HUES48 (cell line): ENCODE data around the gene CCDC51.
"Not testable (repeated sequence)": the region's sequence is repeated elsewhere in the genome, so short reads cannot be mapped to it uniquely, and the experiment has no call there.

ENCODE experiments used
- H3K27ac ChIP-seq: one replicate; pipeline ENCODE4 v1.7.0; 2013; ENCODE audit warnings: low read depth, low read length, inconsistent platforms
- H3K27me3 ChIP-seq: 2 replicates; pipeline ENCODE4 v1.6.1; 2013; ENCODE audit warnings: mild to moderate bottlenecking, low read length; ENCODE audit not compliant: control insufficient read depth, insufficient read depth
- H3K36me3 ChIP-seq: 2 replicates; pipeline ENCODE4 v1.6.1; 2013; ENCODE audit warnings: low read length; ENCODE audit not compliant: control insufficient read depth, insufficient read depth
- H3K4me1 ChIP-seq: 2 replicates; pipeline ENCODE4 v1.6.1; 2013; ENCODE audit warnings: mild to moderate bottlenecking, low read length; ENCODE audit not compliant: control insufficient read depth, insufficient read depth
- H3K4me3 ChIP-seq: 2 replicates; pipeline ENCODE4 v1.5.1; 2013; ENCODE audit warnings: mild to moderate bottlenecking, low read depth, low read length
- H3K9ac ChIP-seq: 2 replicates; pipeline ENCODE4 v1.6.1; 2013; ENCODE audit warnings: mild to moderate bottlenecking, low read depth, low read length, moderate library complexity
- H3K9me3 ChIP-seq: 2 replicates; pipeline ENCODE4 v1.6.1; 2013; ENCODE audit warnings: low read length; ENCODE audit not compliant: control insufficient read depth, insufficient read depth

Gene CCDC51

DNA sequence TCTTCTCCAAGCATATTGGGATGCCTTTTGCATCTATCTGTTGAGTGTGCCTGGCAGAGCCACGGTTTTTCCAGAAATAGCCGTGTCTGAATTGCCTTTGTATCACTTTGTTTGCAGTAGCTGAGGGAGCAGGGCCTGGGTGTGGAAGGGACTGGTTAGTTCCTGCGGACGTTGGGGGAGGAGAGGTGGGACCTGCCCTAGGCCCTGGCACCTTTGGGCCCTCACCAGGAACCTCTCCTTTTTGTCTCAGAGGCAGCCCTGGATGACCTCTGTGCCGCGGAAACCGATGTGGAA is 25.3 kb upstream of the CCDC51 start:
- Histone ChIP-seq H3K27me3 (no peaks in the 10 kb centered on the region), H3K9me3 (no peaks in the 10 kb centered on the region), H3K4me3 (no peak overlapping the region), H3K36me3 (peaks cover 49% of the 10 kb centered on the region), H3K9ac (no peak overlapping the region), H3K27ac (peak overlapping the region; percentile 99), H3K4me1 (peaks cover 11% of the 10 kb centered on the region)

DNA sequence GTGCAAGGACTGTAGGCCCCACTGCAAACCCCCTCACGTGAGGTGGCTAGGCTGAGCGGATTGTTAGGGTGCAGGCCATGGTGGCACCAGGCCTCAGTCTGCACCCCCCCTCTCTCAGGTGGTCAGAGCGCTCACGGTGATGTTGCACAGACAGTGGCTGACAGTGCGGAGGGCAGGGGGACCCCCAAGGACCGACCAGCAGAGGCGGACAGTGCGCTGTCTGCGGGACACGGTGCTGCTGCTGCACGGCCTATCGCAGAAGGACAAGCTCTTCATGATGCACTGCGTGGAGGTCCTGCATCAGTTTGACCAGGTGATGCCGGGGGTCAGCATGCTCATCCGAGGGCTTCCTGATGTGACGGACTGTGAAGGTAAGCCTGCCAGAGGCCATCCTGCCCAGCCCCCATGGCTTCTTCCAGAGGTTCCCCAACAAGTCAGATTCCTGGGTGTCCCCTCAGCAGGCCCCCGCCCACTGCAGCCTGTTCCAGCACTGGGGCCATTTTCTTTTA is 24.8 kb upstream of the CCDC51 start:
- Histone ChIP-seq H3K9me3 (no peaks in the 10 kb centered on the region), H3K4me1 (peaks cover 11% of the 10 kb centered on the region), H3K4me3 (no peak overlapping the region), H3K9ac (no peak overlapping the region), H3K36me3 (peaks cover 50% of the 10 kb centered on the region), H3K27me3 (no peaks in the 10 kb centered on the region), H3K27ac (peak overlapping the region; percentile 99)

DNA sequence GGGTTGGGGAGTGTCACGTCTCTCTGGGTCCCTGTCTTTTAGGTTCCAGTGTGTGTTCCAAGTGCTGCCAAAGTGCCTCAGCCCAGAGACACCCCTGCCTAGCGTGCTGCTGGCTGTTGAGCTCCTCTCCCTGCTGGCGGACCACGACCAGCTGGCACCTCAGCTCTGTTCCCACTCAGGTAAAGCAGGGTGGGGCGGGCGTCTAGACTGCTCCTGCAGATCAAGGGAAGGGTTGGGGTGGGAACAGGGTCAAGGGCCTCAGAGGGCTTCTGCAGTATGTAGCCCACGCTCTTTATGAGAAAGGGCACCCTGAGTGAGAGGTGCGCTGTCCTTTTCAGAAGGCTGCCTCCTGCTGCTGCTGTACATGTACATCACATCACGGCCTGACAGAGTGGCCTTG is 23.8 kb upstream of the CCDC51 start:
- Histone ChIP-seq H3K27me3 (no peaks in the 10 kb centered on the region), H3K9ac (no peak overlapping the region), H3K4me3 (no peak overlapping the region), H3K27ac (no peak overlapping the region), H3K9me3 (no peaks in the 10 kb centered on the region), H3K4me1 (peaks cover 11% of the 10 kb centered on the region), H3K36me3 (peaks cover 50% of the 10 kb centered on the region)

DNA sequence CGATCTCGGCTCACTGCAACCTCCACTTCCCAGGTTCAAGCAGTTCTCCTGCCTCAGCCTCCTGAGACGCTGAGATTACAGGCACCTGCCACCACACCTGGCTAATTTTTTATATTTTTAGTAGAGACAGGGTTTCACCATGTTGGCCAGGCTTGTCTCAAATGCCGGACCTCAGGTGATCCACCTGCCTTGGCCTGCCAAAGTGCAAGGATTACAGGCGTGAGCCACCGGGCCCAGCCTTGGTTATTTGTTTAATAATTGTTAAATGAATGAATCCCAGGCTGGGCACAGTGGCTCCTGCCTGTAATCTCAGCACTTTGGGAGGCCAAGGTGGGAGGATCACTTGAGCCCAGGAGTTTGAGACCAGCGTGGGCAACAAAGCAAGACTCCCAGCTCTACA is 21.8 kb upstream of the CCDC51 start:
- Histone ChIP-seq H3K4me1 (peaks cover 11% of the 10 kb centered on the region), H3K36me3 (peaks cover 44% of the 10 kb centered on the region)
- not testable (repeated sequence) for H3K4me3 ChIP-seq, H3K27ac ChIP-seq, H3K9ac ChIP-seq, H3K27me3 ChIP-seq, H3K9me3 ChIP-seq

- Histone ChIP-seq H3K27me3 (no peaks in the 10 kb centered on the region), H3K4me1 (no peaks in the 10 kb centered on the region), H3K27ac (no peak overlapping the region), H3K9ac (no peak overlapping the region), H3K36me3 (peaks cover 51% of the 10 kb centered on the region), H3K4me3 (no peak overlapping the region), H3K9me3 (no peaks in the 10 kb centered on the region)
These were observed 20.6 kb upstream of the CCDC51 start for GRCh38 chr3:48460517-48460902.

- Histone ChIP-seq H3K9me3 (no peaks in the 10 kb centered on the region), H3K4me3 (no peak overlapping the region), H3K4me1 (no peaks in the 10 kb centered on the region), H3K27ac (no peak overlapping the region), H3K9ac (no peak overlapping the region), H3K27me3 (no peaks in the 10 kb centered on the region), H3K36me3 (peaks cover 57% of the 10 kb centered on the region)
These were observed 20.0 kb upstream of the CCDC51 start for GRCh38 chr3:48459773-48460516.

GRCh38 chr3:48459331-48459730 is 19.4 kb upstream of the CCDC51 start:
- Histone ChIP-seq H3K27me3 (no peaks in the 10 kb centered on the region), H3K4me3 (no peak overlapping the region), H3K4me1 (no peaks in the 10 kb centered on the region), H3K9me3 (no peaks in the 10 kb centered on the region), H3K27ac (no peak overlapping the region), H3K36me3 (peaks cover 61% of the 10 kb centered on the region), H3K9ac (no peak overlapping the region)

- Histone ChIP-seq H3K9ac (no peak overlapping the region), H3K36me3 (peaks cover 89% of the 10 kb centered on the region), H3K27me3 (no peaks in the 10 kb centered on the region), H3K4me1 (no peaks in the 10 kb centered on the region), H3K9me3 (no peaks in the 10 kb centered on the region), H3K4me3 (no peak overlapping the region), H3K27ac (no peak overlapping the region)
These were observed 16.5 kb upstream of the CCDC51 start for GRCh38 chr3:48456456-48456855.

- no peaks in the 10 kb centered on the region for H3K27me3 ChIP-seq
- peaks cover 57% of the 10 kb centered on the region for H3K36me3 ChIP-seq
- H3K9me3 ChIP-seq = no peaks in the 10 kb centered on the region
- H3K4me3 ChIP-seq = no peak overlapping the region
- no peak overlapping the region for H3K9ac ChIP-seq
- H3K27ac ChIP-seq = no peak overlapping the region
- peaks cover 7% of the 10 kb centered on the region; the same call in 1 of the 2 replicates for H3K4me1 ChIP-seq
These were observed 11.4 kb upstream of the CCDC51 start for GRCh38 chr3:48451270-48451669.

GRCh38 chr3:48446425-48447193 is 6.7 kb upstream of the CCDC51 start, which contains the start of gene ATRIP:
TSS of gene ATRIP (plus strand) at chr3:48446737. CDS start at chr3:48446846, 109 bp downstream.
- Histone ChIP-seq H3K27me3 (no peaks in the 10 kb centered on the region), H3K27ac (peak within 1 kb of the TSS; percentile 90), H3K4me3 (peak within 1 kb of the TSS; percentile 79), H3K9ac (peak within 1 kb of the TSS; percentile 70), H3K9me3 (no peaks in the 10 kb centered on the region), H3K4me1 (peaks cover 7% of the 10 kb centered on the region; the same call in 1 of the 2 replicates), H3K36me3 (peaks cover 44% of the 10 kb centered on the region)

GRCh38 chr3:48446043-48446424 is 6.1 kb upstream of the CCDC51 start:
- H3K9me3 ChIP-seq = no peaks in the 10 kb centered on the region
- H3K4me3 ChIP-seq = peak overlapping the region; percentile 79
- H3K9ac ChIP-seq = peak overlapping the region; percentile 70
- peaks cover 7% of the 10 kb centered on the region; the same call in 1 of the 2 replicates for H3K4me1 ChIP-seq
- H3K27ac ChIP-seq = peak overlapping the region; percentile 90
- H3K36me3 ChIP-seq = peaks cover 43% of the 10 kb centered on the region
- no peaks in the 10 kb centered on the region for H3K27me3 ChIP-seq
